C4-2B (cell line): Measurements from ENCODE around the gene EN2.

Experiments used
- H3K27ac ChIP-seq: fragments of 450-650 bp; 2 replicates; pipeline ENCODE4 v1.5.1; 2017
- CTCF ChIP-seq: fragments of 450-650 bp; conservative IDR thresholded peaks from 2 replicates; pipeline ENCODE4 v1.5.1; 2017; ENCODE audit warnings: mild to moderate bottlenecking
- ZFX ChIP-seq: fragments of 450-650 bp; IDR thresholded peaks from 2 replicates; pipeline ENCODE4 v1.6.1; 2017

EN2 gene

GRCh38 chr7:155477476-155477875 is 19.5 kb downstream of the EN2 start:
- H3K27ac ChIP-seq: no peak overlapping the region
- TF ChIP-seq ZFX: no peak
- TF ChIP-seq CTCF: no peak

GRCh38 chr7:155481764-155482163 is 23.8 kb downstream of the EN2 start:
- no peak overlapping the region for H3K27ac ChIP-seq
- TF ChIP-seq ZFX (no peak), CTCF (no peak)

GRCh38 chr7:155482511-155483183 is 24.7 kb downstream of the EN2 start:
- no peak overlapping the region for H3K27ac ChIP-seq
- no peak for TF ChIP-seq CTCF
- no peak for TF ChIP-seq ZFX

GRCh38 chr7:155483245-155483644 is 25.3 kb downstream of the EN2 start:
- no peak overlapping the region for H3K27ac ChIP-seq
- no peak for TF ChIP-seq CTCF
- TF ChIP-seq ZFX: no peak

- H3K27ac ChIP-seq: no peak overlapping the region
- TF ChIP-seq CTCF (no peak), ZFX (no peak)
Measured at GRCh38 chr7:155483868-155484325, 26.0 kb downstream of the EN2 start.

DNA sequence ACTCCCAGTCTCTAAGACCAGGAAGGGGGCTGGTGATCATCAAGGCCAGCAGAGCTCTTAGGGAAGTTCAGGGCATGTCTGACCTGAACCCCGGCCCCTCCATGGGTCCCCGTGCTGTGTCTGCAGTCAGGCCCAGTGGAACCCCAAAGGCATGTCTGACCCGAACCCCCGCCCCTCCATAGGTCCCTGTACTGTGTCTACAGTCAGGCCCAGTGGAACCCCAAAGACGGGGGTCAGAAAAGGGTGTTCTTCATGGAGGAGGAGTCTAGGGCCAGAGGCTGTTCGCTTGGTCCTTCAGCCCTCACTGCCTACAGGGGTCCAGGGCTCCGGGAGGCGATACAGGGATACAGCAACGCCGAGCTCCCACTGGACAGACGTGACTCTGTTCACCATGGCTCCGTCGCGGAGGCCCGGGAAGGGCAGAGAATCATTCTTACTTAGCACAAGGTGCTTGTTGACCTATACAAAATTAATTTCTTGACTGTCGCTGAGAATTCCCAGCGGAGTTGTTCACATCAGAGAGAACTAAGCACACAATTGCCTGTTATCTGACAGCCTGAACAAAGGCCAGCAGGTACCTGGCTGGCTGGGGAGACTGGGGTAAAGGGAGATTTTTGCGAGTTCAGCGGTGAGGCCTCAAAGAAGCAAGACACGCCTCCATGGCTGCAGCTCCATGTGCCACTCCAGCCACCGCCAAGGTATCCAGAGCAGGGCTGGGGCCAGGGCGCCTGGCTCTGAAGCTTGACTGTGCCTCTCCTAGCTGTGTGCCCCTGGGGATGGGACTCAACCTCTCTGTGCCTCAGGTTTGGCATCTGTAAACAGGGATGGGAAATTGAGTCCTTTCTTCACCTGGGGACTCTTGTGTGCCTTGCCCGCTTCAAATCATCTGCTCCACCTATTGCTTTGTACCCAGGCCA is 26.8 kb downstream of the EN2 start:
- no peak overlapping the region for H3K27ac ChIP-seq
- TF ChIP-seq ZFX: no peak
- TF ChIP-seq CTCF: no peak

DNA sequence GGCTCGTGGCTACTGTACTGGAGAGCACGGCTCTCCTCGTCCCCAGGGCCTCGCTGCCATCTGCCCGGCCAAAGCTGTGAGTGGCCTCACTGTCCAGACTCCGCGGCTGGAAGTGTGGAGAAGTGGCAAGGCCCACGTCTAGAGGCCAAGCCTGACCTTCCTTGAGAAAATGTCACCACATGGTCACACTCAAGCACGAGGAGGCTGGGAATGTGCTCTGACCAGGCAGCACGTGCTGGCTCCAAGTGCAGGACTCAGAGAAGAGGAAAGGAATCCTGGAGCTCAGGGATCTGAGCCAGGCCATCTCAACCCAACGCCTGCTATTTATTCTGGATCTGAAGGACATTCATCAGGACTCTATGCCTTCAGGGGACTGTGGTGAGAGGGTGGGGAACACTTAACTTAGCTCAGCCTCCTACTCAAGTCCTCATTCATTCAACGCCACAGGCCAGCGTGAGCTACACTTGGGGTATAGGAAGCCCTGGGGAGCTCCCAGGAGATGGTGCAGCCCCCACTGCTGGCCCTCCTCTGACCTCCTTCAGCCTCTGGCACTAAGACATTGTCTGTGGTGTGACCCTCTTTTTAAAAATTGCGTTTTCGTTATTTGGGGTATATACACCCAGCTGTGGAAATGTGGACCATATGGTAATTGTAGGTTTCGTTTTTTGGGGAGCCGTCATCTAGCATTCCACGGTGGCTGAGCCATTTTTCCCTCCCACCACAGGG is 29.0 kb downstream of the EN2 start:
- TF ChIP-seq ZFX: no peak
- no peak for TF ChIP-seq CTCF

More for the DNA sequence above, 29.0 kb downstream of the EN2 start:
- H3K27ac ChIP-seq: no peak overlapping the region
